Esophagus muscularis mucosa (tissue), 3 donors: ENCODE data around the gene MEF2D.

Experiments used
- CTCF ChIP-seq, 3 experiments: fragments of 200-600 bp in 2 of 3; fragments of 450-650 bp in 1 of 3; sonication (generic) in 2 of 3; IDR thresholded peaks; one replicate each; pipeline ENCODE4 v1.5.1; 2017 to 2019; ENCODE audit warnings: antibody characterized with exemption in 3 of 3, mild to moderate bottlenecking in 2 of 3, moderate library complexity in 1 of 3
- POLR2A ChIP-seq: fragments of 450-650 bp; IDR thresholded peaks from one replicate; pipeline ENCODE4 v1.6.1; 2017; ENCODE audit warnings: antibody characterized with exemption, moderate library complexity, mild to moderate bottlenecking, low read depth

- TF ChIP-seq POLR2A (no peak), CTCF (IDR thresholded peaks at IDR 0.05) (no peak)
Observed at GRCh38 chr1:156443286-156443685, 57.3 kb downstream of the MEF2D start.
